HG03342 (cell line): ENCODE data around the gene PER2.

ENCODE experiments used
- ATAC-seq: cut with Tn5 transposase; IDR thresholded peaks from one replicate; pipeline ENCODE4 v1.9.1; 2021; ENCODE audit warnings: mild to moderate bottlenecking, moderate library complexity; ENCODE audit not compliant: unreplicated experiment

PER2 gene

GRCh38 chr2:238202326-238203093 is 85.9 kb downstream of the PER2 start:
- no peak for ATAC-seq
